Upper lobe of right lung (tissue), 1 donor: Measurements from ENCODE around the gene DLK1. TPM values are rescaled to one million over a fixed set of nuclear protein-coding genes. Genes with fewer than 3 reads are reported as not detected.

ENCODE experiments used
- ATAC-seq: fragments of 200-7000 bp; cut with Tn5 transposase; one replicate; pipeline ENCODE4 v1.9.1; 2020; ENCODE audit warnings: mild to moderate bottlenecking, moderate library complexity
- DNase-seq: peaks from one replicate; pipeline ENCODE4 v3.0.0-alpha.2; 2020
- H3K27ac ChIP-seq: fragments of 200-600 bp; one replicate; pipeline ENCODE4 v1.8.0; 2022
- H3K27me3 ChIP-seq: fragments of 200-600 bp; one replicate; pipeline ENCODE4 v1.8.0; 2022; ENCODE audit warnings: mild to moderate bottlenecking
- H3K36me3 ChIP-seq: fragments of 200-600 bp; one replicate; pipeline ENCODE4 v1.8.0; 2022
- H3K4me1 ChIP-seq: fragments of 200-600 bp; one replicate; pipeline ENCODE4 v1.8.0; 2022
- H3K4me3 ChIP-seq: fragments of 200-600 bp; one replicate; pipeline ENCODE4 v1.8.0; 2022; ENCODE audit warnings: mild to moderate bottlenecking
- H3K9me3 ChIP-seq: fragments of 200-600 bp; one replicate; pipeline ENCODE4 v1.8.0; 2022
- CTCF ChIP-seq: fragments of 200-600 bp; IDR thresholded peaks from one replicate; pipeline ENCODE4 v1.8.0; 2022; ENCODE audit warnings: antibody characterized with exemption
- intact Hi-C: fragments of 100-400 bp; cut with DNase I; formaldehyde crosslinking; loops from one replicate; pipeline ENCODE4 v1.11.0; 2022
- long read RNA-seq: library from polyadenylated mRNA; unstranded; transcript quantifications from one replicate; pipeline ENCODE4 v2.0.0, GENCODE V29; 2021
- total RNA-seq: library from RNA; stranded (reverse); fragmentation: NEBNext Ultra II Directional; extraction: Animal tissue kit (Norgen Biotek cat#: 25700); gene quantifications from one replicate; pipeline ENCODE4 v1.2.1, GENCODE V29; 2021
- donor health status: DM: no; HTN: yes; CAD: no; lungs with severe emphysema.

Gene DLK1
- total RNA-seq, result not detected
- long read RNA-seq, result 0 reads

- Histone ChIP-seq H3K27me3 (peaks cover 60% of the 10 kb centered on the region), H3K4me3 (no peak within 1 kb of the TSS), H3K27ac (no peak within 1 kb of the TSS), H3K9me3 (no peaks in the 10 kb centered on the region), H3K36me3 (no peaks in the 10 kb centered on the region), H3K4me1 (no peaks in the 10 kb centered on the region)
- TF ChIP-seq CTCF, result no peak
- ATAC-seq (no peak), DNase-seq (no peak)
- intact Hi-C loops, result no loop called here
These were observed at the start of gene DLK1 for GRCh38 chr14:100726550-100727085. Gene DLK1 (plus strand): TSS chr14:100726892. CDS start chr14:100727069, 177 bp downstream.

GRCh38 chr14:100677152-100677551 lies 49.5 kb upstream of the DLK1 start:
- Histone ChIP-seq H3K36me3 (no peaks in the 10 kb centered on the region), H3K9me3 (no peaks in the 10 kb centered on the region), H3K27ac (peak overlapping the region; percentile 72), H3K4me3 (no peak overlapping the region), H3K4me1 (peaks cover 29% of the 10 kb centered on the region), H3K27me3 (peaks cover 3% of the 10 kb centered on the region)
- no peak for TF ChIP-seq CTCF
- DNase-seq (no peak), ATAC-seq (no peak)
- intact Hi-C loops, result no loop called here

- Histone ChIP-seq H3K27ac (peak overlapping the region; percentile 72), H3K9me3 (no peaks in the 10 kb centered on the region), H3K36me3 (no peaks in the 10 kb centered on the region), H3K27me3 (no peaks in the 10 kb centered on the region), H3K4me3 (no peak overlapping the region), H3K4me1 (peaks cover 29% of the 10 kb centered on the region)
- intact Hi-C loops, result no loop called here
- DNase-seq (no peak), ATAC-seq (peak; percentile 40)
- TF ChIP-seq CTCF, result no peak
These were observed 48.9 kb upstream of the DLK1 start for GRCh38 chr14:100677554-100678468.

GRCh38 chr14:100678469-100678828 lies 48.2 kb upstream of the DLK1 start:
- intact Hi-C loops, result no loop called here
- Histone ChIP-seq H3K4me3 (no peak overlapping the region), H3K27me3 (no peaks in the 10 kb centered on the region), H3K27ac (peak overlapping the region; percentile 39), H3K4me1 (peaks cover 29% of the 10 kb centered on the region), H3K9me3 (no peaks in the 10 kb centered on the region), H3K36me3 (no peaks in the 10 kb centered on the region)
- ATAC-seq (no peak), DNase-seq (no peak)
- no peak for TF ChIP-seq CTCF

GRCh38 chr14:100679153-100679552 lies 47.5 kb upstream of the DLK1 start:
- Histone ChIP-seq H3K27ac (no peak overlapping the region), H3K9me3 (no peaks in the 10 kb centered on the region), H3K4me1 (peaks cover 29% of the 10 kb centered on the region), H3K27me3 (no peaks in the 10 kb centered on the region), H3K36me3 (no peaks in the 10 kb centered on the region), H3K4me3 (no peak overlapping the region)
- intact Hi-C loops, result no loop called here
- DNase-seq, result no peak
- no peak for ATAC-seq
- TF ChIP-seq CTCF, result no peak
